ENCODE measurements around the gene CSTA. TPM values are rescaled to one million over a fixed set of nuclear protein-coding genes. Genes with fewer than 3 reads are reported as not detected.
A peak's percentile ranks its signal among the peaks of the same experiment; 100 is the strongest.

The CSTA gene
- total RNA-seq, 1 donor from 2014 or later: not detected

GRCh38 chr3:122343654-122344053 is 18.6 kb downstream of the CSTA start:
- no peaks in the 10 kb centered on the region for H3K27me3 ChIP-seq (ENCODE audit: control insufficient read depth, insufficient read depth, low read length)
- no peak for DNase-seq (ENCODE audit: low read depth)
- no peaks in the 10 kb centered on the region for H3K36me3 ChIP-seq (ENCODE audit: control insufficient read depth, insufficient read depth, low read length)
- TF ChIP-seq, protein P1, sequence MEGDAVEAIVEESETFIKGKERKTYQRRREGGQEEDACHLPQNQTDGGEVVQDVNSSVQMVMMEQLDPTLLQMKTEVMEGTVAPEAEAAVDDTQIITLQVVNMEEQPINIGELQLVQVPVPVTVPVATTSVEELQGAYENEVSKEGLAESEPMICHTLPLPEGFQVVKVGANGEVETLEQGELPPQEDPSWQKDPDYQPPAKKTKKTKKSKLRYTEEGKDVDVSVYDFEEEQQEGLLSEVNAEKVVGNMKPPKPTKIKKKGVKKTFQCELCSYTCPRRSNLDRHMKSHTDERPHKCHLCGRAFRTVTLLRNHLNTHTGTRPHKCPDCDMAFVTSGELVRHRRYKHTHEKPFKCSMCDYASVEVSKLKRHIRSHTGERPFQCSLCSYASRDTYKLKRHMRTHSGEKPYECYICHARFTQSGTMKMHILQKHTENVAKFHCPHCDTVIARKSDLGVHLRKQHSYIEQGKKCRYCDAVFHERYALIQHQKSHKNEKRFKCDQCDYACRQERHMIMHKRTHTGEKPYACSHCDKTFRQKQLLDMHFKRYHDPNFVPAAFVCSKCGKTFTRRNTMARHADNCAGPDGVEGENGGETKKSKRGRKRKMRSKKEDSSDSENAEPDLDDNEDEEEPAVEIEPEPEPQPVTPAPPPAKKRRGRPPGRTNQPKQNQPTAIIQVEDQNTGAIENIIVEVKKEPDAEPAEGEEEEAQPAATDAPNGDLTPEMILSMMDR (IDR thresholded peaks at IDR 0.05; ENCODE audit: insufficient read depth, low read length, poor library complexity, severe bottlenecking): no peak
- H3K4me3 ChIP-seq (ENCODE audit: low read depth, low read length): no peak overlapping the region

DNA sequence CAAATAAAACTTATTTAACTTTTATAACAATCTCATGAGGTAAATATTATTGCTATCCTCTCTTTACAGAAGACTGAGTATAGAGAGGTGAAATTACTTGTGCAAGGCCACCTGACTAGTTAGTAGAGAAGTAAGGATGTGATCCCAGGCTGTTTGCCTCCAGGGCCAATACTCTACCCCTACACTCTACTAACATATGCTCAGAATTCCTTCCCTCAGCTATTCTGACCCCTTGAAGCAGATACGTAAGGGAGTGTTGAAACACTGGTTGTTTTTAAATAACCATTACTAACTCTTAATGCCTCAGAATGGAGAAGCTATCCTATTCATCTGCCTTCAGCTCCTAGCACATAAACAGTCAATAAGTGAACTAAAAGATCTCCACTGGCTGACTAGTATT is 24.1 kb downstream of the CSTA start:
- TF ChIP-seq, protein P1 (IDR thresholded peaks at IDR 0.05; ENCODE audit: insufficient read depth, low read length, poor library complexity, severe bottlenecking): no peak
- no peaks in the 10 kb centered on the region for H3K27me3 ChIP-seq (ENCODE audit: control insufficient read depth, insufficient read depth, low read length)
- H3K4me3 ChIP-seq (ENCODE audit: low read depth, low read length): no peak overlapping the region
- H3K36me3 ChIP-seq (ENCODE audit: control insufficient read depth, insufficient read depth, low read length): no peaks in the 10 kb centered on the region
- no peak for DNase-seq (ENCODE audit: low read depth)

DNA sequence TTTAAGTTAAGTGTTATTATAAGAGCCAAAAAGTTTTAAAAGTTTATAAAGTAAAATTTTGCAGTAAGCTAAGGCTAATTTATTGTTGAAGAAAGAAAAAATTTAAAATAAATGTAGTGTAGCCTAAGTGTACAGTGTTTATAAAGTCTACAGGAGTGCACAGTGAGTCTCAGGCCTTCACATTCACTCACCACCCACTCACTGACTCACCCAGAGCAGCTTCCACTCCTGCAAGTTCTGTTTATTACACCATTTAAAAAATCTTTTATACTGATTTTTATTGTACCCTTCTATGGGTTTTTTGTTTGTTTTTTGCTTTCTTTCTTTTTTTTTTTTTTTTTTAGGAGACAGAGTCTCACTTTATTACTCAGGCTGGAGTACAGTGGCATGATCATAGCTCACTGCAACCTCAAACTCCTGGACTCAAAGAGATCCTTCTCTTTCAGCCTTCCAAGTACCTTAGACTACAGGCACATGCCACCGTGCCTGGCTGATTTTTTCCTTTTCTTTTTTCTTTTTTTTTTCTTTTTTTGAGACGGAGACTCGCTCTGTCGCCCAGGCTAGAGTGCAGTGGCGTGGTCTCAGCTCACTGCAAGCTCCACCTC is 25.9 kb downstream of the CSTA start:
- H3K4me3 ChIP-seq (ENCODE audit: low read depth, low read length): no peak overlapping the region
- TF ChIP-seq, protein P1 (IDR thresholded peaks at IDR 0.05; ENCODE audit: insufficient read depth, low read length, poor library complexity, severe bottlenecking): no peak
- H3K36me3 ChIP-seq (ENCODE audit: control insufficient read depth, insufficient read depth, low read length): no peaks in the 10 kb centered on the region
- H3K27me3 ChIP-seq (ENCODE audit: control insufficient read depth, insufficient read depth, low read length): no peaks in the 10 kb centered on the region
- peak; percentile 9 for DNase-seq (ENCODE audit: low read depth)

DNA sequence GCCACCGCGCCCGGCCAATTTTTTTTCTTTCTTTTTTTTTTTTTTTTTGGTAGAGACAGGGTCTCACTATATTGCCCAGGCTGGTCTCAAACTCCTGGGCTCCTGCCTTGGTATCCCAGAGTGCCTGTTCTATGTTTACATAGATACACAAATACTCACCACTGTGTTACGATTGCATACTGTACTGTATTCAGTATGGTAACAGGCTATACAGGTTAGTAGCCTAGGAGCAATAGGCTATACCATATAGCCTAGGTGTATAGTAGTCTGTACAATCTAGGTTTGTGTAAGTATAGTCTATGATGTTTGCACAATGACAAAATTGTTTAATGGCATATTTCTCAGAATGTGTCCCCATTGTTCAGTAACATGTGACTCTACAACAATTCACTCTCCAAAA is 26.6 kb downstream of the CSTA start:
- no peaks in the 10 kb centered on the region for H3K27me3 ChIP-seq (ENCODE audit: control insufficient read depth, insufficient read depth, low read length)
- TF ChIP-seq, protein P1 (IDR thresholded peaks at IDR 0.05; ENCODE audit: insufficient read depth, low read length, poor library complexity, severe bottlenecking): no peak
- no peak for DNase-seq (ENCODE audit: low read depth)
- H3K4me3 ChIP-seq (ENCODE audit: low read depth, low read length): no peak overlapping the region
- H3K36me3 ChIP-seq (ENCODE audit: control insufficient read depth, insufficient read depth, low read length): no peaks in the 10 kb centered on the region

- TF ChIP-seq, protein P1 (IDR thresholded peaks at IDR 0.05; ENCODE audit: insufficient read depth, low read length, poor library complexity, severe bottlenecking): no peak
- no peak overlapping the region for H3K4me3 ChIP-seq (ENCODE audit: low read depth, low read length)
- no peak for DNase-seq (ENCODE audit: low read depth)
Measured at GRCh38 chr3:122353215-122353614, 28.2 kb downstream of the CSTA start.

DNA sequence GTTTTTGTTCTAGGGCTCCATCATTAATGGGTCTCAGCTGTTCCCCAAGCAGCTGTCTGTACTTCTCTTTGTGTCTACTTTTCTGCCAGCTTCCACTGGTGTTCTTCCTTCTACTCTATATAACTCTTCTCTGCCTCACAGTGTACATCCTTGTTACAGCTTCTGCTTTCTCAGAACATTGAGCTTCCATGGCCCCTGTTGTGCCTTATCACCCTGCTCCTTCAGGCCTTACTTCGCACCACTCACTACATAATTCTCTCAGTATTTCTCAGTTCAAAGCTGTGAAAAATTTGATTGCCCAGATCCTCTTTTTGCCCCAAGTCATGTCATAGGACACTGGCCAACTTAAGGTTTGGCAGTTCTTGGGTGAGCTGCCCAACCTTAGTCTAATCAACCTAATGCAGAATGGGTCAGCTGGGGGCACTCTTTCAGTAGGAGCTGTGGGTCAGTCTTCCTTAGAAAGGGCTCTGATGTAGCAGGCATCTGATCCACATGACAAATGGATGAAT is 28.9 kb downstream of the CSTA start:
- TF ChIP-seq, protein P1 (IDR thresholded peaks at IDR 0.05; ENCODE audit: insufficient read depth, low read length, poor library complexity, severe bottlenecking): no peak
- H3K4me3 ChIP-seq (ENCODE audit: low read depth, low read length): no peak overlapping the region
- H3K36me3 ChIP-seq (ENCODE audit: control insufficient read depth, insufficient read depth, low read length): no peaks in the 10 kb centered on the region
- no peak for DNase-seq (ENCODE audit: low read depth)
- H3K27me3 ChIP-seq (ENCODE audit: control insufficient read depth, insufficient read depth, low read length): no peaks in the 10 kb centered on the region

More at GRCh38 chr3:122353215-122353614, 28.2 kb downstream of the CSTA start:
- Histone ChIP-seq H3K27me3 (ENCODE audit: control insufficient read depth, insufficient read depth, low read length) (no peaks in the 10 kb centered on the region), H3K36me3 (ENCODE audit: control insufficient read depth, insufficient read depth, low read length) (no peaks in the 10 kb centered on the region)
